Hypothalamus (tissue), 51 donors: ENCODE measurements around the gene MAD1L1.
"Not testable (repeated sequence)": the region's sequence is repeated elsewhere in the genome, so short reads cannot be mapped to it uniquely, and the experiment has no call there.

Experiments used
- DNase-seq, 51 donors: peaks; one replicate each; lab custom pipeline; 2025; lab: John Stamatoyannopoulos, UW

MAD1L1 gene

DNA sequence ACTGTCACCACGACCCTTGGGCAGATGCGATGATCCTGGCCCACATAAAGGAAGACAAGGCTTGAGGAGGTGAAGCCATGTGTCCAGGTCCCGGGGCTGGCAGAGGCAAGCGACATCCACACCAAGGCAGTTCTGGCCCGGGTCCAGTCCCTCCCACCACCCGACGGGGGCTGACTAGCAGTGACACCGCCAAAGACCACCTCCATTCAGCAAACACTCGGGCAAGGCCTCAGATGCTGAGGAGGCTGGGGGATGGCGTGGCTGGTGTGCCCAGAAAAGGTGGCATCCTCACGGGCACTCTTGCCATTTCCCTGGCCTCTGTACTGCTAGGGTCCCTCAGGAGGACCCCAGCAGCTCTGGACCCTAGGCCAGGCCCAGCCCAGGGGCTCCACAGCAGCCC lies 343.7 kb downstream of the MAD1L1 start:
- DNase-seq = no peak

- DNase-seq = no peak
Measured at GRCh38 chr7:1888425-1888824, 344.3 kb downstream of the MAD1L1 start.

- no peak for DNase-seq
Measured at GRCh38 chr7:1887251-1887650, 345.5 kb downstream of the MAD1L1 start.

GRCh38 chr7:1886361-1887064 lies 346.2 kb downstream of the MAD1L1 start:
- DNase-seq = peak in 1 of 51 donors; percentile 9

DNA sequence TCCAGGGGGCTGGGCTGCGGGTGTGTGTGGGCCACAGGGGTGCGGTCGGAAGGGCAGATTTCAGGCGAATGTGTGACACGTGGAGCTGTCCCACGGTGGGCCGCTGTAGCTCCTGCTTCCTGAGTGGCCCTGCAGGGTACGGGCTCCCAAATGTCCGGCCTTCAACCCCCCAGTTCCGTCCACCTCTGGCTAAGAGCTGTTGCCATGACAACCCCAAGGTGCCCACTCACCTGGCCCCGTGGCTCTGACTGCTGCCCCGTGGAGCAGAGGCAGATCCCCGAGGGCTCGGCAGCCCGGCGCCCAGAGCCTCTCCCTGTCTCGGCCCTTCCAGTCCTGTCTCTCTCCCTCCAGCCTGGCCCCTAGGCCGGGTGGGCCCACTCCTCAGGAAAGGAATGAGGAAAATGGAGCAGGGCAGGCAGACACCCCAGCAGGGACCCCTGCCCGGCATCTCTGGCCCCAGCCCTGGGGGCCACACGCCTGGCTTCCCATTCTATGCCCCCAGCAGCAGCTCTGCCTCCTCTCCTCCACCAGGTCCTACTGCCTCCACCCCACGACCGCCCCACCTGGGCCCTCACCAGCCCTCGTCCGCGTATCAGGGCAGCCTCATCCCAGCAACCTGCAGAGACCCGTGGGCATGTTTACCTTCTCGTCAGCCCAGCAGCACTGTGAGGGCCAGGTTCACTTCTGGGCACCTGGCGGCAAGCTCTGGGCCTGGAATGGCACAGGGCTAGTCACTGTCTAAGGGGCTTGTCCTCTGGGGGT lies 347.1 kb downstream of the MAD1L1 start:
- no peak for DNase-seq

DNA sequence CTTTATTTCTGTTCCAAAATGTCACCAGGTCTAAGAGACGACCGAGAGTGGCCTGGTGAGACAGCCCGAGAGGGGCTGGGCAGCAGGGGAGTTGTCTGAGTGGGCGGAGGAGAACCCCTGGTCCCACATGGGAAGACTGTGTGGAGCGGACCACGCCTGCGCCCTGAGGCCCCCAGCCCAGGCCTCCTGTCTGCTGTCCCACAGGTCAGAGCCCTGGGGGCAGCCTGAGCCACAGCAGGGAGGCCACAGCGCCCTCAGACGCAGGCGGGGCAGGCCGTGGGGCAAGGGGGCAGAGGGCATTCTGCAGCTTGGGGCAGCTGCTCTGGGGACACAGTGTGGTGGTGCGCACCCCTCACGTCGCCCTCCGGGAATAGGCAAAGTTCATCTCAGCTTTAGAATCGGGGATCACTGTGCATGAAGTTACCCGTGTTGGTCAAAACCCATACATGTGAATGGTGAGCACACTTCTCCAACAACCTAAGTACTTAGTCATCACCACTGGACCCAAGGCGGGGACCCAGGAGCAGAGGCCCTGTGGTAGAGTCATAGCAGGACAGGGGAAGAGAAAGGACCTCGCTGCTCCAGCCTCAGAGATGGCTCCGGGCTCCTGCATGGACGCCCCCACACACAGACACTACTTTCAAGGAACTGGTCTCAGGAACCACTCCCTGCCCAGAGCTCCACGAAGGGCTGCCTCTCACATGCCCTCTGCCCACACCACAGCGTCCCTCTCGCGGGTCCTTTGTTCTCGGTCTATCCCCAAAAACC lies 348.0 kb downstream of the MAD1L1 start:
- no peak for DNase-seq

GRCh38 chr7:1883834-1884582 lies 348.7 kb downstream of the MAD1L1 start:
- peak in 5 of 51 donors; percentile 3 to 20 (median 11) for DNase-seq

- peak in 3 of 51 donors; percentile 11 to 25 (median 11) for DNase-seq
Measured at GRCh38 chr7:1883031-1883761, 349.5 kb downstream of the MAD1L1 start.

GRCh38 chr7:1882451-1882850 lies 350.3 kb downstream of the MAD1L1 start:
- no peak for DNase-seq

DNA sequence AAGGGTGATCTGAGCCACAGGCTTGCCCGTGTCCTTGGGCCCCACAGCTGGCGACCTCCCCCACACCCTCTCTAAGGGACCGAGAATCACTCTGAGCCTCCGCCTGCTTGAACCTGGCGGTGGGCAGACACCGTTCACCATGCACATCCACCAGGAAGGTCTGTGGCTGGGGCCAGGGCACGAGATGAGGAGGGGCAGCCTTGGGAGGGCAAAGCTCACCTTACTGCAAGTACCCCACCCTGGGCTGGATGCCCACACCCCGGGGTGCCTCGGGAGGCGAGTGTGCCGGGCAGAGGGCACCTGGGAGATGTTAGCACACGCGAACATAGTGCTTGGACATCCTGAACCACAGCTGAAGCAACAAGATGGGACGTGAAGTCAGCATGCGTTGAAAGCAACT lies 350.8 kb downstream of the MAD1L1 start:
- no peak for DNase-seq

- not testable (repeated sequence) for DNase-seq
Measured at GRCh38 chr7:1876641-1877040, 356.1 kb downstream of the MAD1L1 start.

DNA sequence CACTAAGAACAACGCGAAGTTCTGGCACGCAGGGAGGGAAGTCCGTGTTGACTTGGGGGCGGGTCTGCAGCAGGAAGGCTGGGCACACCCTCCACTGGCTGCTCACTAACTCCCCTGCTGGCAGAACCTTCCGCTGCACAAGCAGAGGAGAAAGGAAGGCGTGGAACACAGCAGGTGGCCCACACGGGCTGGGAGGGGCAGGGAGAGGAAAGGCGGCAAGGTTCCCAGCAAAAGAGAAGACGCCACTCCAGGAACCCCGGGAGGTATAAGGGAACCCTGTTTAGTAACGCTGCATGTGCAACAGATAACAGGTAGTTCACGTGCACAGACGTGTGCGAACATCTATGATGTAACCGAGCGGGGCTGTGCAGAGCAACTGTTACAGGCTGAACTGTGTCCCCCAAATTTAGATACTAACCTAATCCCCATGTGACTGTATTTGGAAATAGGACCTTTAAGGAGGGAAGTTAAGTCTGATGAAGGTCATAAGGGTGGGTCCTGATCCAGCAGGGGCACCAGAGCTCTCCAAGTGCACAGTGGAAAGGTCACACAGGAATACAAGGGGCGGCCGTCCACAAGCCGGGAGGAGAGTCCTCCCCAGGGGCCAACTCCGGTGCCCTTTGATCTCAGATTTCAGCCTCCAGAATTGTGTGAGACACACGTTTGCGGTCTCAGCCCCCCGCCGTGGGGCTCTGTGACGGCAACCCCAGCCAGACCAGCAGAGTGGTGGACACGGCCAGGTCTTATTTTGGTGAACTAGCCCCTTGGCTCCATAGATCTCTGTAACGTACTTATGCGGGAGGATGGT lies 357.1 kb downstream of the MAD1L1 start:
- DNase-seq = not testable (repeated sequence)

GRCh38 chr7:1874590-1875391 lies 358.0 kb downstream of the MAD1L1 start:
- not testable (repeated sequence) for DNase-seq

DNA sequence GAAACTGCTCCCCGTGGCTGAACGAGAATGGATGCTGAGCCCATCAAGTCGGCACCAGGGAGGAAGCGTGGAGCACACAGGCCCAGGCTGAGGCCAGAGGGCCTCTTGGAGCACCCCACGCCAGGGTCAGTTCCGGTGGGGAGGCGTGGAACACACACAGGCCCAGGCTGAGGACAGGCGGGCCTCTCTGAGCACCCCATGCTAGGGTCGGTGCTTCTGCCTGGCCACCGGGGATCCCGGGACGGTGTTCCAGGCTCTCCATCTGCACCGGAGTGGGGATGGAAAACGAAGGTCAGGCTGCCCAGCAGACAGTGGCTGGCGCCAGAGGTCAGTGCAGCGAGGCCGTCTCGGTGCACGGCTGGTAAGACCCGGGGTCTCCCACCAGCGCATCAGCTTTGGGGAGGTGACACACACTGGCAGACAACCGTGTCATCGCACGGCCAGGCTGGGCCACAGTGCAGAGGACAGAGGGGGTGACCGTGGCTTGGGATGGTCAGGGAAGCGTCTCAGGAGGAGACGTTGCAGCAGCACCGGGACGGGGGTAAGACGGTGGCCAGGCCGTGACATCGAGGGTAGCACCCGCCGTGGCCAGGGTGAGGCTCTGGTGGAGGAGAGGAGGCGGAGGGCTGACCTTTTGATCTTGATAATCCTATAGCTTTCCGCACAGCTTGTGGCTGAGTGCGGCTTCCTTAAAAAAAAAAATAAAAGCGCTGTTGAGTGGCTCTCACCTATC lies 358.7 kb downstream of the MAD1L1 start:
- no peak for DNase-seq

GRCh38 chr7:1873421-1873820 lies 359.3 kb downstream of the MAD1L1 start:
- no peak for DNase-seq

DNA sequence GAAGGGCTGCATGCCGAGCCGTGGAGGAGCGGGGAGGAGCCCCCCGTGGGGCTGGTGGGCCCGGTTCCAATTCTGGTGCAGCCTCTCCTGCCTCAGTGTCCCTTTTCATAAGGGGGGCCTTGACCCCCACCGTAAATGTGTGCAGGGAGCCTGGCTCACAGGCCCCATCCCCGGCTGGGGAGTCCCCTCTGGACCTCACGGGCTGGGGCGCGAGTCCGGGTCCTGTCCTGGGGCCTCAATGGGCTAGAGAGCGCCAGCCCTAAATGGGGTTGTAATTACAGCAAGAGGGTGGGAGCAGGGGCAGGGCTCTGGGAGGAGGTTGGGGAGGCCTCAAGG lies 359.7 kb downstream of the MAD1L1 start:
- no peak for DNase-seq

GRCh38 chr7:1872191-1873069 lies 360.3 kb downstream of the MAD1L1 start:
- no peak for DNase-seq
